SK-N-SH (cell line): Measurements from ENCODE around the gene SNAP25. TPM values are rescaled to one million over a fixed set of nuclear protein-coding genes. Genes with fewer than 3 reads are reported as not detected.

Experiments
- CTCF ChIA-PET: fragments of 300-600, 350-600 bp; formaldehyde crosslinking; extraction: SDS; loops from one replicate; lab custom pipeline; 2021; lab: Yijun Ruan, JAX
- POLR2A ChIA-PET: fragments of 350-600 bp; sonication (Branson Sonifier 250); formaldehyde crosslinking; extraction: SDS; loops from one replicate; lab custom pipeline; 2020; ENCODE audit warnings: antibody characterized with exemption, inconsistent platforms; lab: Yijun Ruan, JAX
- DNase-seq: peaks from one replicate; pipeline ENCODE4 v3.0.0; 2012
- H2AFZ ChIP-seq: fragments of 200-600 bp; sonication (generic); 2 replicates; pipeline ENCODE4 v1.8.1; 2016; ENCODE audit warnings: antibody characterized with exemption, mild to moderate bottlenecking, low read depth
- H3F3A ChIP-seq: fragments of 200-600 bp; sonication (generic); replicated peaks from 2 replicates; pipeline ENCODE3; 2016; ENCODE audit warnings: antibody characterized with exemption, mild to moderate bottlenecking; ENCODE audit not compliant: insufficient read depth
- H3K27ac ChIP-seq, 2 experiments: fragments of 200-500 bp in 1 of 2; fragments of 200-600 bp in 1 of 2; sonication (Bioruptor generic) in 1 of 2; sonication (generic), shearing (Covaris generic) in 1 of 2; 2 replicates each; pipeline versions ENCODE4 v1.5.1 to v1.6.1; 2014 to 2016; ENCODE audit warnings: low read depth in 2 of 2, inconsistent platforms in 1 of 2, low read length in 1 of 2, mild to moderate bottlenecking in 1 of 2, mixed read lengths in 1 of 2
- H3K27me3 ChIP-seq: fragments of 200-600 bp; sonication (generic), shearing (Covaris generic); 2 replicates; pipeline ENCODE4 v1.6.1; 2016; ENCODE audit warnings: mixed run types; ENCODE audit not compliant: insufficient read depth
- H3K36me3 ChIP-seq, 2 experiments: fragments of 200-500 bp in 1 of 2; fragments of 200-600 bp in 1 of 2; sonication (Bioruptor generic) in 1 of 2; sonication (generic) in 1 of 2; replicated peaks in 1 of 2; 2 replicates each; pipeline versions ENCODE3 to v1.5.1; 2014 to 2016; ENCODE audit warnings: low read length in 1 of 2, mild to moderate bottlenecking in 1 of 2; ENCODE audit not compliant: insufficient read depth in 2 of 2, control insufficient read depth in 1 of 2
- H3K4me1 ChIP-seq, 2 experiments: fragments of 200-500 bp in 1 of 2; fragments of 200-600 bp in 1 of 2; sonication (Bioruptor generic) in 1 of 2; sonication (generic), shearing (Covaris generic) in 1 of 2; 2 replicates each; pipeline versions ENCODE4 v1.5.1 to v1.6.1; 2014 to 2016; ENCODE audit warnings: low read depth in 1 of 2, low read length in 1 of 2, mixed run types in 1 of 2; ENCODE audit not compliant: insufficient read depth in 2 of 2, control insufficient read depth in 1 of 2
- H3K4me2 ChIP-seq: fragments of 200-600 bp; sonication (generic), shearing (Covaris generic); 2 replicates; pipeline ENCODE4 v1.6.1; 2017; ENCODE audit warnings: mixed run types
- H3K4me3 ChIP-seq, 2 experiments: fragments of 200-500 bp in 1 of 2; fragments of 200-600 bp in 1 of 2; sonication (Bioruptor generic) in 1 of 2; sonication (generic), shearing (Covaris generic) in 1 of 2; 2 replicates each; pipeline versions ENCODE4 v1.5.1 to v1.8.1; 2014 to 2016; ENCODE audit warnings: low read depth in 2 of 2, inconsistent platforms in 1 of 2, low read length in 1 of 2, mild to moderate bottlenecking in 1 of 2, mixed read lengths in 1 of 2, moderate library complexity in 1 of 2
- H3K79me2 ChIP-seq: fragments of 200-600 bp; sonication (generic); 2 replicates; pipeline ENCODE4 v1.8.1; 2017; ENCODE audit warnings: mild to moderate bottlenecking; ENCODE audit not compliant: insufficient read depth
- H3K9ac ChIP-seq: fragments of 200-600 bp; sonication (generic); 2 replicates; pipeline ENCODE4 v1.6.1; 2017; ENCODE audit warnings: mixed run types
- H3K9me2 ChIP-seq: fragments of 200-600 bp; sonication (generic); 2 replicates; pipeline ENCODE4 v1.6.1; 2017; ENCODE audit warnings: mixed run types
- H3K9me3 ChIP-seq: fragments of 200-600 bp; sonication (generic); 2 replicates; pipeline ENCODE4 v1.6.1; 2017; ENCODE audit warnings: mixed run types, mild to moderate bottlenecking, moderate library complexity
- H4K20me1 ChIP-seq: fragments of 200-600 bp; sonication (generic); 2 replicates; pipeline ENCODE4 v1.6.1; 2017; ENCODE audit warnings: mild to moderate bottlenecking, mixed run types; ENCODE audit not compliant: insufficient read depth
- ELF1 ChIP-seq: IDR thresholded peaks from 2 replicates; pipeline ENCODE4 v1.4.0; 2012
- EP300 ChIP-seq, 2 experiments: IDR thresholded peaks; 2 replicates each; pipeline versions ENCODE4 v1.4.0 to v1.6.1; 2012; ENCODE audit warnings: borderline replicate concordance in 1 of 2, low read depth in 1 of 2, low read length in 1 of 2
- FOSL2 ChIP-seq: IDR thresholded peaks from 2 replicates; pipeline ENCODE4 v1.4.0; 2012; ENCODE audit warnings: low read depth, mild to moderate bottlenecking, moderate library complexity, borderline replicate concordance
- FOXM1 ChIP-seq: IDR thresholded peaks from 2 replicates; pipeline ENCODE4 v1.4.0; 2012; ENCODE audit warnings: low read depth, mild to moderate bottlenecking
- JUND ChIP-seq: IDR thresholded peaks from 2 replicates; pipeline ENCODE4 v1.4.0; 2012
- POLR2AphosphoS5 ChIP-seq: IDR thresholded peaks from 2 replicates; pipeline ENCODE4 v1.6.1; 2012; ENCODE audit warnings: low read depth, low read length
- RFX5 ChIP-seq: IDR thresholded peaks from 2 replicates; pipeline ENCODE4 v1.6.1; 2012; ENCODE audit warnings: mild to moderate bottlenecking, improper control_type of control experiment, low read length
- TAF1 ChIP-seq: IDR thresholded peaks from 2 replicates; pipeline ENCODE4 v1.6.1; 2012; ENCODE audit warnings: low read depth, mild to moderate bottlenecking, low read length, moderate library complexity, borderline replicate concordance
- TCF12 ChIP-seq: IDR thresholded peaks from 2 replicates; pipeline ENCODE4 v1.4.0; 2012
- WGBS: methylation state at CpG from one replicate; pipeline ENCODE4 v1.1.6; 2017; ENCODE audit warnings: low lambda C conversion rate; 5-methylcytosine and 5-hydroxymethylcytosine counted together
- polyA plus RNA-seq, 3 experiments: library from polyadenylated mRNA; depleted of rRNA; stranded (reverse); fragments of >200 nt; gene quantifications; 2 replicates each; pipeline ENCODE4 v1.2.3, GENCODE V29; 2012
- TF ChIP-seq, protein P1 (sequence below): IDR thresholded peaks from 2 replicates; pipeline ENCODE4 v1.4.0; 2012; ENCODE audit warnings: low read depth
- TF ChIP-seq, protein P2 (sequence below): IDR thresholded peaks from 2 replicates; pipeline ENCODE4 v1.4.0; 2012; ENCODE audit warnings: low read depth, borderline replicate concordance
- TF ChIP-seq, protein P3 (sequence below): IDR thresholded peaks from 2 replicates; pipeline ENCODE4 v1.4.0; 2012; ENCODE audit warnings: low read depth, borderline replicate concordance
- TF ChIP-seq, protein P4 (sequence below): fragments of 150-350 bp; IDR thresholded peaks from 2 replicates; pipeline ENCODE4 v1.6.1; 2016; ENCODE audit warnings: mild to moderate bottlenecking, low read depth, low read length

Gene SNAP25
- polyA plus RNA-seq, 1 of the 3 experiments (the other 2 are of a cell fraction) = 42.4 TPM

DNA sequence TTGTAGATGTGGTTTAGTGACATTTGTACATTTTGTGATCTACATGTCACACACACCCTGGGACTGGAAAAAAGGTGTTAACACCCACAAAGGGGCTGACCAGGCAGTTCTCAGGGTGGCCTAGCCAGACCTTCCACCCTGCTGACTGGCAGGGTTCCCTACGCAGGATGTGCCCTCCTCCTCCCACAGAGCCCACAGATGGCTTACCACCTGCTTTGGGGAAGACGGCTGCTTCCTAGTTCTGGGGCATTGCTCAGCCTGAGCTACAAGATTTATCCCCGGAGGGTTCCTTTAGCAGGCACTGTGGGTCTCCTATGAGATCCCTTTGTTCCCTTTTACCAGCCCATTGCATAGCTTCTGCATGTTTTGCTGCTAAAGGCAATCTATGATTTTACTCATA is 35.1 kb downstream of the SNAP25 start:
- Histone ChIP-seq H3K9ac (no peak overlapping the region), H3K4me3 (no peak overlapping the region), H3F3A (no peaks in the 10 kb centered on the region), H3K9me2 (no peaks in the 10 kb centered on the region), H3K36me3 (peaks cover 0 to 8% of the 10 kb centered on the region in 2 experiments), H3K79me2 (no peaks in the 10 kb centered on the region), H3K27ac (no peak overlapping the region), H3K9me3 (no peaks in the 10 kb centered on the region), H3K27me3 (no peaks in the 10 kb centered on the region), H3K4me2 (no peak overlapping the region), H3K4me1 (no peaks in the 10 kb centered on the region; a peak in 1 of 4 replicates), H2AFZ (no peak overlapping the region), H4K20me1 (no peaks in the 10 kb centered on the region)
- no peak for TF ChIP-seq RFX5
- 95% methylated on average over 3 of the region's 3 CpGs for WGBS
- DNase-seq = no peak
- ChIA-PET CTCF (interaction anchor here (0.6 to 1.2 kb wide), 3 partner anchors 10 to 244 kb away, joined by 3 to 4 read pairs (median 3); no protein-coding TSS in a partner anchor), POLR2A (interaction anchor here (1.3 kb wide), 1 partner anchor 36 kb away, joined by 3 read pairs; the partner anchor contains the start of gene SNAP25)

DNA sequence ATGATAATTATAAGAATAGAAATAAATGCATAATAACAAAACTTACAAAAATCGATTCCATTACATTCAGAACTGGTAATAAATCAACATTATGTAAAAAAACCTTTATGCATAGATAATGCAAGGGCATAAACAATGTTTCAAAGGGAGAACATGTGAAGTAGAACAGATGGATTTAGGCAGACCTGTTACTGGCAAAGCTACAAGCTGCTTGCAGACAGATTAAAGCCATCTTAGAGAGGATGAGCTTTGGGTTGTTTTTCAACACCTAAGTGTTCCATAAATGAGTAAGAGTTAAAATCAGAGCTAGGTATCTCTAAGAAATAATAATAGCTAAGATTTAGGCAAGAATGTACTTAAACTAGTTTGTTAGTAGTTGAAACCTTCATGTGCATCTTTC is 37.2 kb downstream of the SNAP25 start:
- H3F3A ChIP-seq = no peaks in the 10 kb centered on the region
- H3K9me2 ChIP-seq = no peaks in the 10 kb centered on the region
- POLR2A ChIA-PET = no interaction called here
- no peak overlapping the region for H3K9ac ChIP-seq
- H3K36me3 ChIP-seq = no peaks in the 10 kb centered on the region
- H2AFZ ChIP-seq = no peak overlapping the region
- H3K4me3 ChIP-seq = no peak overlapping the region
- no peaks in the 10 kb centered on the region for H3K9me3 ChIP-seq
- WGBS = 8% methylated on average over 1 of the region's 1 CpG
- DNase-seq = no peak
- H3K4me2 ChIP-seq = no peak overlapping the region
- no peaks in the 10 kb centered on the region for H4K20me1 ChIP-seq
- H3K27ac ChIP-seq = no peak overlapping the region
- CTCF ChIA-PET = no interaction called here
- no peaks in the 10 kb centered on the region for H3K79me2 ChIP-seq
- TF ChIP-seq ELF1 (no peak), POLR2AphosphoS5 (no peak)
- TF ChIP-seq, protein P1, sequence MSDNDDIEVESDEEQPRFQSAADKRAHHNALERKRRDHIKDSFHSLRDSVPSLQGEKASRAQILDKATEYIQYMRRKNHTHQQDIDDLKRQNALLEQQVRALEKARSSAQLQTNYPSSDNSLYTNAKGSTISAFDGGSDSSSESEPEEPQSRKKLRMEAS = no peak
- no peaks in the 10 kb centered on the region for H3K27me3 ChIP-seq
- no peaks in the 10 kb centered on the region; a peak in 1 of 4 replicates for H3K4me1 ChIP-seq

DNA sequence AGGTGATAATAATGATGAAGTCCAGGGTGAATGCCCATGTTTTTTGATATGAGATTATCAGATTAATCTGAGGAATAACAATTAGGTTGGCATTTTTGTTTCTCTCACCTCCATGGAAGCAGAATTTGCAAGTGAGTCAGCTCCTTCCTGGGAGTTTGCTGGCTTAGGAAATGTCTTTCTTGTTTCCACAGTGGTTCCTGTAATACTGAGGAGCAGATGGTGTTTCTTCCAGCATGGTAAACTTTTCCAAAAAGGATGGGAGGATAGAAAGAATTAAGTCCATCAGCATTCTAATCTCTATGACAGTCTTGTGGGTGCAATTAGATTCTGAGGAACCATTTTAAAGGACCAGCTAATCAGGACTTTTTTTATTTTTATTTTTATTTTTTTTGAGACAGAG is 40.5 kb downstream of the SNAP25 start:
- CTCF ChIA-PET = interaction anchor here (1.3 to 1.7 kb wide), 3 partner anchors 9 to 281 kb away, joined by 3 to 6 read pairs (median 3); no protein-coding TSS in a partner anchor
- H3F3A ChIP-seq = no peaks in the 10 kb centered on the region
- H3K4me3 ChIP-seq = no peak overlapping the region
- H3K27me3 ChIP-seq = no peaks in the 10 kb centered on the region
- H3K4me1 ChIP-seq = no peaks in the 10 kb centered on the region; a peak in 1 of 4 replicates
- no peak overlapping the region for H3K27ac ChIP-seq
- H3K9me3 ChIP-seq = no peaks in the 10 kb centered on the region
- POLR2A ChIA-PET = no interaction called here
- H3K4me2 ChIP-seq = no peak overlapping the region
- TF ChIP-seq FOXM1 (no peak), ELF1 (no peak), TAF1 (no peak), TCF12 (no peak), JUND (no peak), EP300 (IDR thresholded peaks at IDR 0.05; ENCODE audit: borderline replicate concordance in 1 of 2, low read depth in 1 of 2, low read length in 1 of 2) (no peak), FOSL2 (no peak)
- TF ChIP-seq, protein P2, sequence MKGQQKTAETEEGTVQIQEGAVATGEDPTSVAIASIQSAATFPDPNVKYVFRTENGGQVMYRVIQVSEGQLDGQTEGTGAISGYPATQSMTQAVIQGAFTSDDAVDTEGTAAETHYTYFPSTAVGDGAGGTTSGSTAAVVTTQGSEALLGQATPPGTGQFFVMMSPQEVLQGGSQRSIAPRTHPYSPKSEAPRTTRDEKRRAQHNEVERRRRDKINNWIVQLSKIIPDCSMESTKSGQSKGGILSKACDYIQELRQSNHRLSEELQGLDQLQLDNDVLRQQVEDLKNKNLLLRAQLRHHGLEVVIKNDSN = no peak
- TF ChIP-seq, protein P3, sequence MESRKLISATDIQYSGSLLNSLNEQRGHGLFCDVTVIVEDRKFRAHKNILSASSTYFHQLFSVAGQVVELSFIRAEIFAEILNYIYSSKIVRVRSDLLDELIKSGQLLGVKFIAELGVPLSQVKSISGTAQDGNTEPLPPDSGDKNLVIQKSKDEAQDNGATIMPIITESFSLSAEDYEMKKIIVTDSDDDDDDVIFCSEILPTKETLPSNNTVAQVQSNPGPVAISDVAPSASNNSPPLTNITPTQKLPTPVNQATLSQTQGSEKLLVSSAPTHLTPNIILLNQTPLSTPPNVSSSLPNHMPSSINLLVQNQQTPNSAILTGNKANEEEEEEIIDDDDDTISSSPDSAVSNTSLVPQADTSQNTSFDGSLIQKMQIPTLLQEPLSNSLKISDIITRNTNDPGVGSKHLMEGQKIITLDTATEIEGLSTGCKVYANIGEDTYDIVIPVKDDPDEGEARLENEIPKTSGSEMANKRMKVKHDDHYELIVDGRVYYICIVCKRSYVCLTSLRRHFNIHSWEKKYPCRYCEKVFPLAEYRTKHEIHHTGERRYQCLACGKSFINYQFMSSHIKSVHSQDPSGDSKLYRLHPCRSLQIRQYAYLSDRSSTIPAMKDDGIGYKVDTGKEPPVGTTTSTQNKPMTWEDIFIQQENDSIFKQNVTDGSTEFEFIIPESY = no peak
- TF ChIP-seq, protein P4, sequence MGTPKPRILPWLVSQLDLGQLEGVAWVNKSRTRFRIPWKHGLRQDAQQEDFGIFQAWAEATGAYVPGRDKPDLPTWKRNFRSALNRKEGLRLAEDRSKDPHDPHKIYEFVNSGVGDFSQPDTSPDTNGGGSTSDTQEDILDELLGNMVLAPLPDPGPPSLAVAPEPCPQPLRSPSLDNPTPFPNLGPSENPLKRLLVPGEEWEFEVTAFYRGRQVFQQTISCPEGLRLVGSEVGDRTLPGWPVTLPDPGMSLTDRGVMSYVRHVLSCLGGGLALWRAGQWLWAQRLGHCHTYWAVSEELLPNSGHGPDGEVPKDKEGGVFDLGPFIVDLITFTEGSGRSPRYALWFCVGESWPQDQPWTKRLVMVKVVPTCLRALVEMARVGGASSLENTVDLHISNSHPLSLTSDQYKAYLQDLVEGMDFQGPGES = no peak
- H3K36me3 ChIP-seq = peaks cover 0 to 2% of the 10 kb centered on the region in 2 experiments
- H3K9me2 ChIP-seq = no peaks in the 10 kb centered on the region
- H2AFZ ChIP-seq = no peak overlapping the region
- H3K9ac ChIP-seq = no peak overlapping the region
- no peaks in the 10 kb centered on the region for H4K20me1 ChIP-seq
- DNase-seq = no peak
- no peaks in the 10 kb centered on the region for H3K79me2 ChIP-seq
